GM12872 (cell line): ENCODE measurements around the gene G6PC3.

Experiments
- CTCF ChIP-seq: IDR thresholded peaks from 3 replicates; pipeline ENCODE4 v1.5.1; 2011; ENCODE audit warnings: low read depth, mild to moderate bottlenecking, low read length, moderate library complexity; ENCODE audit not compliant: insufficient read depth

G6PC3 gene

GRCh38 chr17:44121997-44122815 lies 51.7 kb downstream of the G6PC3 start:
- TF ChIP-seq CTCF, result no peak

DNA sequence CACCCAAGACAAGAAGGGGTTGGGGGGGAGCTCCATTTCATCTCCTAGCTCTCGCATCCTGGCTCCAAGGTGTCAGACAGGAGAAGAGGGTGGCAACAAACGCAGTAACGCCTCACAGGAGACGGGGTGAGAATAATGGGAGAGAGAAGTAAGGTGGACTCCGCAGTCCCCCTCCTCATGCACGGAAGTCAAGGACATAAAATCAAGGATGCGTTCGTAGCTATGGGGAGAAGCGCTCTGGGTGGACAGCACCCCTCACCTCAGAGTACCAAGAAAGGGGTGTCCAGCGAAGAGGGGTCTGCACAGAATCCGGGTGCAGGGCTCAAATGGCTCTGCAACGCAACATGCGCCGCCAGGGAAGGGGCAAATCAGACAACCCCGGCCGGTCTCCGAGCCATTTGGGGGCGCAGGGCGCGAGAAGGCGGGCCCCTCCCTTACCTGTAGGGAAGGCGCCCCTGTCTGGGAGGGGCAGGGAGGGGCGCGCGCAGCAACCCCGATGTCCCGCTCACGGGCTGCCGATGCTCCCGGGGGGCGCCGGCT lies 52.4 kb downstream of the G6PC3 start:
- no peak for TF ChIP-seq CTCF

DNA sequence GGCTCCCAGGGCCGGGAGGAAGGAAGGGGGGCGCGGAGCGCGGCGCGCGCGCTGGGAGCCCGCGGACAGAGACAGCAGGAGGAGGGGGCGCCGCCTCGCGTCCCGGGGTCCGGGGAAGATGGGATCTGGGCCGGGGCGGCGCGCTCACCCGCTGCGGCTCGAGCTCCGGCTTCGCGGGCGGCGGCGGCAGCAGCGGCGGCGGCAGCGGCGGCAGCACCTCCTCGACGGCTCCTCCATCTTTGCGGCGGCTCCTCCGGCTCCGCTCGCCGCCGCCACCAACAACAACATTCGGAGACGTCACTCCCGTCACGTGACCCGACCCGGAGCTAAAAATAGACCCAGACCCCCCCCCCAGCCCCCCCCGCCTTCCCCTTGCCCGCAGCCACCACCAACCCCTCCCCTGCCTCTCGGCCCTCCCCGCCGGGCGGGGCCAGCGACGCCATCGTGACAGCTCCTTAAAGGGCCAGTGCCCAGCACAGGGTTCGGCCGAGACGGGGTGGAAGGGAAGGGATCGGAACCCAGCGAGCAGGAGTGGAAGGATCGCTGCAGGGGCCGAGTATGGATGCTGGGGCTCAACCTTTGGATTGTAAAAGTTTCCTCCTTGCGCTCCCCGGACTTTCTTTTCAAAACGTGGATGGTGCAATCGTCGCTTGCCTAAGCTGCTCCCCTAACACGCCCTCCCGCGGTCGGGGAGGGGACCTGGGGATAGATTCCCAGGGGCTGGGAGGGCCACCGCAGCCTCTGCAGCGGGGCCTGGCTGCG lies 53.0 kb downstream of the G6PC3 start, which contains the start of gene HDAC5:
HDAC5 (minus strand) TSS at position 286 of the 762 bp plus-strand sequence. CDS start 6,126 bp downstream, outside the sequence.
- TF ChIP-seq CTCF, result peak; percentile 69

GRCh38 chr17:44124118-44124438 lies 53.5 kb downstream of the G6PC3 start:
- TF ChIP-seq CTCF, result no peak
